Heart left ventricle (tissue), 13 donors: Measurements from ENCODE around the gene ZCCHC4.

ENCODE experiments used
- CTCF ChIP-seq, 12 donors: fragments of 200-600 bp; sonication (generic) in 4 of 12; IDR thresholded peaks; one replicate each; pipeline versions ENCODE4 v1.5.0 to v1.8.0; 2018 to 2022; ENCODE audit warnings: antibody characterized with exemption in 12 of 12, mild to moderate bottlenecking in 5 of 12
- POLR2A ChIP-seq, 2 donors: fragments of 450-650 bp; IDR thresholded peaks; one replicate each; pipeline ENCODE4 v1.6.1; 2017; ENCODE audit warnings: antibody characterized with exemption in 2 of 2, mild to moderate bottlenecking in 2 of 2, moderate library complexity in 2 of 2
- donor health status: ischemic (EF 13 %, LVEDD 7.1; RV severe dilation, severe dysfunction).
- donor health status: DM: no; HTN: yes; CAD: no.
- donor health status: DM: no; HTN: no; CAD: no.
- donor health status: ischemic (EF 25% LVEDD 6.9; RV normal size, moderate dysfunction).
- donor health status: ischemic (EF 25% LVEDD 5.7; RV mildly dilated, moderate dysfunction).
- donor health status: ischemic (EF 35%, LVEDD 5.7; RV mildly dilated, moderate dysfunction).
- donor health status: nonischemic (EF 11% LVEDD 7.7; RV severe dilation, severe dysfunction).
- donor health status: DM: yes; HTN: yes; CAD: no.
- donor health status: PGD.
- donor health status: ischemic (EF 29% LVEDD 5.4; RV normal size, mild dysfunction).
- donor health status: nonischemic (EF 23%, LVEDD 6.1; RV moderate dilation, normal function).

- TF ChIP-seq CTCF (IDR thresholded peaks at IDR 0.05) (no peak), POLR2A (IDR thresholded peaks at IDR 0.05) (no peak)
These were observed 8.2 kb downstream of the ZCCHC4 start for GRCh38 chr4:25320773-25321172.
